Astrocyte (in vitro differentiated cells and primary cell): Measurements from ENCODE around the gene COPS2.

ENCODE experiments used
- CTCF ChIP-seq: IDR thresholded peaks from 2 replicates; pipeline ENCODE4 v1.5.1; 2011; ENCODE audit warnings: low read depth, mild to moderate bottlenecking, inconsistent platforms, low read length, moderate library complexity; ENCODE audit not compliant: insufficient read depth
- EZH2 ChIP-seq: IDR thresholded peaks from 2 replicates; pipeline ENCODE4 v1.6.1; 2012; ENCODE audit warnings: mild to moderate bottlenecking, low read length, inconsistent platforms; ENCODE audit not compliant: insufficient read depth

GRCh38 chr15:49122541-49123062 lies 32.8 kb downstream of the COPS2 start:
- TF ChIP-seq CTCF (no peak), EZH2 (no peak)
